RWPE2 (cell line): ENCODE results near the gene USF2.

Experiments used
- ATAC-seq: fragments of 200-7000 bp; cut with Tn5 transposase; 3 replicates; pipeline ENCODE4 v1.9.1; 2021; ENCODE audit warnings: low read depth
- DNase-seq: peaks from one replicate; pipeline ENCODE4 v3.0.0-alpha.2; 2020; ENCODE audit warnings: low spot score
- H3K27ac ChIP-seq: fragments of 450-650 bp; 2 replicates; pipeline ENCODE4 v1.5.1; 2017; ENCODE audit warnings: mild to moderate bottlenecking; ENCODE audit not compliant: poor library complexity, severe bottlenecking
- H3K27me3 ChIP-seq: fragments of 250-450 bp; sonication (Bioruptor Pico); 2 replicates; pipeline ENCODE4 v1.5.1; 2021; ENCODE audit warnings: mild to moderate bottlenecking, moderate library complexity; ENCODE audit not compliant: insufficient read depth, poor library complexity, severe bottlenecking
- H3K36me3 ChIP-seq: fragments of 250-450 bp; sonication (Bioruptor Pico); 2 replicates; pipeline ENCODE4 v1.5.1; 2020; ENCODE audit warnings: low read depth, mild to moderate bottlenecking, moderate library complexity
- H3K4me1 ChIP-seq: fragments of 250-450 bp; sonication (Bioruptor Pico); 2 replicates; pipeline ENCODE4 v1.5.1; 2021; ENCODE audit warnings: mild to moderate bottlenecking, moderate library complexity; ENCODE audit not compliant: insufficient read depth, poor library complexity, severe bottlenecking
- H3K4me3 ChIP-seq: fragments of 250-450 bp; sonication (Bioruptor Pico); 2 replicates; pipeline ENCODE4 v1.5.1; 2021; ENCODE audit warnings: mild to moderate bottlenecking, moderate library complexity; ENCODE audit not compliant: severe bottlenecking
- H3K9me3 ChIP-seq: fragments of 250-450 bp; sonication (Bioruptor Pico); 2 replicates; pipeline ENCODE4 v1.5.1; 2021; ENCODE audit warnings: mild to moderate bottlenecking, moderate library complexity; ENCODE audit not compliant: severe bottlenecking
- TF ChIP-seq, protein P1 (sequence below): fragments of 450-650 bp; IDR thresholded peaks from one replicate; pipeline ENCODE4 v1.5.1; 2017; ENCODE audit warnings: mild to moderate bottlenecking, moderate library complexity; ENCODE audit not compliant: poor library complexity, severe bottlenecking

USF2 gene

DNA sequence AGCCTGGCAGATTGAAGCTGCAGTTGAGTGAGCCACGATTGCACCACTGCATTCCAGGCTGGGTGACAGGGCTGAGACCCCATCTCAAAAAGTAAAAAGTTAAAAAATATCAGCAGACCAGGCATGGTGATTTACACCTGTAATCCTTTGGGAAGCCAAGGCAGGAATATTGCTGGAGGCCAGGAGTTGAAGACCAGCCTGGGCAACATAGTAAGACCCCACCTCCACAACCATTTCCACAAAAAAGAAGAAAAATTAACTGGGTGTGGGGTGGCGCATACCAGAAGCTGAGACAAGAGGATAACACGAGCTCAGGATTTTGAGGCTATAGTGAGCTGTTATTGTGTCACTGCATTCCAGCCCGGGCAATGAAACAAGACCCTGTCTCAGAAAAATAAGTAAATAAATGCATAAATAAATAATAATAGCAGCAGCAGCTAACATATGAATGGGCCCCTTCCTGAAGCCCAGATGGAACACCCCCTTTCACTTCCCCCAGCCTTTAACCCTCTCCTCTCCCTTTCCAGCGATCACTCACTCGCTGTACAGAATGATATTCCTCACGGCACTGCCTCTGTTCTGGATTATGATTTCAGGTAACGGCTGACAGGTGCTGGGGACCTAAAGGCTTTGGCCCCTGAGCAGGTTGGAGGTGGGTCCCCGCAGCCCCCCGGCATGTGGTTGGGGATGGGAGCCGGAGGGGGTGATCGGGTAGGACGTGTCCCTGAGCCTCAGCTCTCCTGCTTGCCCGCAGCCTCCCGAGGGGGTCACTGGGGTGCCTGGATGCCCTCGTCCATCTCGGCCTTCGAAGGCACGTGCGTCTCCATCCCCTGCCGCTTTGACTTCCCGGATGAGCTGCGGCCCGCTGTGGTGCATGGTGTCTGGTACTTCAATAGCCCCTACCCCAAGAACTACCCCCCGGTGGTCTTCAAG, 26.4 kb downstream of the USF2 start:
- Histone ChIP-seq H3K4me3 (no peak overlapping the region), H3K27ac (no peak overlapping the region), H3K36me3 (no peaks in the 10 kb centered on the region), H3K27me3 (peaks cover 43% of the 10 kb centered on the region), H3K4me1 (no peaks in the 10 kb centered on the region), H3K9me3 (no peaks in the 10 kb centered on the region)
- DNase-seq (no peak), ATAC-seq (no peak)
- TF ChIP-seq, protein P1, sequence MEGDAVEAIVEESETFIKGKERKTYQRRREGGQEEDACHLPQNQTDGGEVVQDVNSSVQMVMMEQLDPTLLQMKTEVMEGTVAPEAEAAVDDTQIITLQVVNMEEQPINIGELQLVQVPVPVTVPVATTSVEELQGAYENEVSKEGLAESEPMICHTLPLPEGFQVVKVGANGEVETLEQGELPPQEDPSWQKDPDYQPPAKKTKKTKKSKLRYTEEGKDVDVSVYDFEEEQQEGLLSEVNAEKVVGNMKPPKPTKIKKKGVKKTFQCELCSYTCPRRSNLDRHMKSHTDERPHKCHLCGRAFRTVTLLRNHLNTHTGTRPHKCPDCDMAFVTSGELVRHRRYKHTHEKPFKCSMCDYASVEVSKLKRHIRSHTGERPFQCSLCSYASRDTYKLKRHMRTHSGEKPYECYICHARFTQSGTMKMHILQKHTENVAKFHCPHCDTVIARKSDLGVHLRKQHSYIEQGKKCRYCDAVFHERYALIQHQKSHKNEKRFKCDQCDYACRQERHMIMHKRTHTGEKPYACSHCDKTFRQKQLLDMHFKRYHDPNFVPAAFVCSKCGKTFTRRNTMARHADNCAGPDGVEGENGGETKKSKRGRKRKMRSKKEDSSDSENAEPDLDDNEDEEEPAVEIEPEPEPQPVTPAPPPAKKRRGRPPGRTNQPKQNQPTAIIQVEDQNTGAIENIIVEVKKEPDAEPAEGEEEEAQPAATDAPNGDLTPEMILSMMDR = no peak

DNA sequence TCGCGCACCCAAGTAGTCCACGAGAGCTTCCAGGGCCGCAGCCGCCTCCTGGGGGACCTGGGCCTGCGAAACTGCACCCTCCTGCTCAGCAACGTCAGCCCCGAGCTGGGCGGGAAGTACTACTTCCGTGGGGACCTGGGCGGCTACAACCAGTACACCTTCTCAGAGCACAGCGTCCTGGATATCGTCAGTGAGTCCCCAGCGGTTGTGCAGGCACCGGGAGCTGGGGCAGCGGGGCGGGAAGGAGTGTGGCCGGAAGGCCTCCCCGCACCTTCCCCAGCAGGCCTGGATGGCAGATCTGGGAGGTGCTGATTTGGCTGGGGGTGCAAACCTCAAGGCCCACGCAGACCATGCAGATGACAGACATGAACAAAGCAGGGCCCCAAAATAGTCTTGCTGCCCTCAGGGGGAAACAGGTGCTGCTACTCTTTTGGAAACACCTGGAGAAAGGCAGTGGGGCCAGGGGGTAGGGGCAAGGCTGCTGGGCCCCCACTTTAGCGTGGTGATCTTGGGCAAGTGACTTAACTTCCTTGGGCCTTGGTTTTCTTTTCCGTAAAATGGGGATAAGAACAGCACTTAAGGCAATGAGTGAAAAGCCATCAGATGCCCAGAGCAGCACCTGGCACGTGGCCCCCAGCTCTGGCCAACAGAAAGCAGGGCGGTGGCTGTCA, 27.2 kb downstream of the USF2 start:
- Histone ChIP-seq H3K27me3 (peaks cover 43% of the 10 kb centered on the region), H3K27ac (no peak overlapping the region), H3K36me3 (no peaks in the 10 kb centered on the region), H3K4me3 (no peak overlapping the region), H3K9me3 (no peaks in the 10 kb centered on the region), H3K4me1 (no peaks in the 10 kb centered on the region)
- TF ChIP-seq, protein P1 = no peak
- DNase-seq (no peak), ATAC-seq (peak; percentile 22; the same call in 2 of the 3 replicates)

DNA sequence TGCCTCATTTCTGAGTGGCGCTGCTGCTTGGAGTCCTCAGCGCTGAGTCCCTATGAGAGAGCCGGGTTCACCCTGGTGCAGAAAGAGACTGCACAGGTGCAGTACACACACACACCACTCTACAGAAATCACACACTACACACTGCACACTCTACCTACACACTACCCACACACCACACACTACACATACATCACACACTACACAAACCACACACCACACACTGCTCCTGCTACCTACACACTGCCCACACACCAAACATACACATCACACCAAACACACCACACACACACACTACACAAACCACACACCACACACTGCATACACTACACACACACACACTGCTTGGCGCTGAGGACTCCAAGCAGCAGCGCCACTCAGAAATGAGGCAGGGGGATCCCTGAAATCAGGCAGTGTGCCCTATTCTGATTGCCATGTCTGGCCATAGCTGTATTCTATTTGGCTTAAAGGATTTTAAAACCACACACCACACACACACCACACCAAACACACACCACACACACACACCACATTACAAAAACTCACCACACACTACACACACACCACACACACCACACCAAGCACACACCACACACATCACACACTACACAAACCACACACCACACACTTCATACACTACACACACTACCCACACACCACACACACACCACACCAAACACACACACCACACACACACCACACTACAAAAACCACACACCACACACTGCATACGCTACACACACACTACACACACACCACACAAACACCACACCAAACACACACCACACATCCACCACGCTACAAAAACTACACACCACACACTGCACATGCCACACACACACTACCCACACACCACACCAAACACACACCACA, 28.1 kb downstream of the USF2 start:
- Histone ChIP-seq H3K4me3 (no peak overlapping the region), H3K27me3 (peaks cover 34% of the 10 kb centered on the region), H3K36me3 (no peaks in the 10 kb centered on the region), H3K9me3 (no peaks in the 10 kb centered on the region), H3K27ac (no peak overlapping the region), H3K4me1 (no peaks in the 10 kb centered on the region)
- ATAC-seq (peak; percentile 30; the same call in 2 of the 3 replicates), DNase-seq (no peak)
- TF ChIP-seq, protein P1 = no peak

DNA sequence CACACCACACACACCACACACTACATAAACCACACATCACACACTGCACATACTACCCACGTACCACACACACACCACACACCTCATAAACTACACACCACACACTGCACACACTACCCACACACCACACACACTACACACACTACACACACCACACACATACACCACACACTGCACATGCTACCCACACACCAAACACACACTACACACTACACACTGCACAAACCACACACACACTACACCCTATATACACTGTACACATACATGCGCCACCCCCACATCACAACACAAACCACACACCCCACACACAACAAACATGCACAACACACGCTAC, 28.7 kb downstream of the USF2 start:
- TF ChIP-seq, protein P1 = no peak
- Histone ChIP-seq H3K9me3 (no peaks in the 10 kb centered on the region), H3K36me3 (no peaks in the 10 kb centered on the region), H3K4me1 (no peaks in the 10 kb centered on the region), H3K4me3 (no peak overlapping the region), H3K27ac (no peak overlapping the region), H3K27me3 (peaks cover 28% of the 10 kb centered on the region)
- no peak for DNase-seq
- no peak for ATAC-seq
